HUES48 (cell line): ENCODE data around the gene CCDC15.

Experiments used
- H3K27ac ChIP-seq: one replicate; pipeline ENCODE4 v1.7.0; 2013; ENCODE audit warnings: low read depth, low read length, inconsistent platforms
- H3K27me3 ChIP-seq: 2 replicates; pipeline ENCODE4 v1.6.1; 2013; ENCODE audit warnings: mild to moderate bottlenecking, low read length; ENCODE audit not compliant: control insufficient read depth, insufficient read depth
- H3K36me3 ChIP-seq: 2 replicates; pipeline ENCODE4 v1.6.1; 2013; ENCODE audit warnings: low read length; ENCODE audit not compliant: control insufficient read depth, insufficient read depth
- H3K4me1 ChIP-seq: 2 replicates; pipeline ENCODE4 v1.6.1; 2013; ENCODE audit warnings: mild to moderate bottlenecking, low read length; ENCODE audit not compliant: control insufficient read depth, insufficient read depth
- H3K4me3 ChIP-seq: 2 replicates; pipeline ENCODE4 v1.5.1; 2013; ENCODE audit warnings: mild to moderate bottlenecking, low read depth, low read length
- H3K9ac ChIP-seq: 2 replicates; pipeline ENCODE4 v1.6.1; 2013; ENCODE audit warnings: mild to moderate bottlenecking, low read depth, low read length, moderate library complexity
- H3K9me3 ChIP-seq: 2 replicates; pipeline ENCODE4 v1.6.1; 2013; ENCODE audit warnings: low read length; ENCODE audit not compliant: control insufficient read depth, insufficient read depth

Gene CCDC15

DNA sequence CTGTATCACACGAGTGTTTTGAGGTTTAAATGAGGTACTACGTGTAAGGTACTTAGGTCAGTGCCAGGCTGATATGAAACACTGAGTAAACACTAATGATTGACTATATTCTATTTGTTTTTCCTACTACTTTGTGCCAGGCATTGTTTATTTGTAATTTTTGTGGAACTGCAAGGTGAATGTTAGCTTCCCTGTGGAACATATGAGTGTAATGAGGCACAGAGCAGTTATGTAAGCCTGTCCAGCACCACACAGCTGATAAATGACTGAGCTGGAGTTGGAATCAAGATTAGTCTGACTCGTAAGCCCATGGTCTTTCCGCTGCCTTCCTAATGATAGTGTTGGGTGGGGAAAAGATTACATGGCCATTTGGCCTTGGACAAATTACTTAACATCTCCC is 115.0 kb downstream of the CCDC15 start:
- Histone ChIP-seq H3K36me3 (no peaks in the 10 kb centered on the region), H3K27me3 (peaks cover 19% of the 10 kb centered on the region), H3K9ac (no peak overlapping the region), H3K27ac (no peak overlapping the region), H3K4me1 (no peaks in the 10 kb centered on the region), H3K4me3 (no peak overlapping the region), H3K9me3 (no peaks in the 10 kb centered on the region)

- Histone ChIP-seq H3K4me3 (no peak overlapping the region), H3K36me3 (no peaks in the 10 kb centered on the region), H3K4me1 (no peaks in the 10 kb centered on the region), H3K27me3 (peaks cover 11% of the 10 kb centered on the region), H3K9ac (no peak overlapping the region), H3K9me3 (no peaks in the 10 kb centered on the region), H3K27ac (no peak overlapping the region)
Observed at GRCh38 chr11:125069796-125070195, 115.8 kb downstream of the CCDC15 start.

DNA sequence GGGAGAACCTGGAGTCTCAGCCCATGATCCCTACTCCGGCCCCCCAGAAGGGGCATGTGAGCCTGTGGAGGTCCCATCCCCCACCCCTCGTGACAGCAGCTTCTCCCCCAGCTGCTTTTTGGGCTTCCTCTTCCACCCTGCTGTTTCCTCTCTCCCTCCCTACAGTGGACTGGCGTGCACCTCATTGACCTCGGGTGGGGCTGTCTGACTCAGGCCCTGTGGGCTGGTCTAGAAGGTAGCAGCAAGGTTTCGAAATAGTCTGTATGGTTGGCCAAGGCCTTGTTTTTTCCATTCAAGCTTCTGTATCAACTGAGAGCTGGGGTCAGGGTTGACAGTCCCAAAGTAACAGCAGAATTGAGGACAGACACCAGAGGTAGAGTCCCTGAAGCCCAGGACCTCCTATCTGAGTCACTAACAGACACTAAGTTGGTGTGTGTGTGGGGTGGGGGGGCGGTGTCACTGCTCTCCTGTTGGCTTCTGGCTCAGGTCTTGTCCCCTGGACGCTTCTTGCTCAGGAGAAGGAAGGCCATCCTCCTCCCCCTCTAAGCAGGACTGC is 116.8 kb downstream of the CCDC15 start:
- Histone ChIP-seq H3K27me3 (peaks cover 3% of the 10 kb centered on the region), H3K4me1 (no peaks in the 10 kb centered on the region), H3K4me3 (no peak overlapping the region), H3K9me3 (no peaks in the 10 kb centered on the region), H3K9ac (no peak overlapping the region), H3K27ac (no peak overlapping the region), H3K36me3 (no peaks in the 10 kb centered on the region)

DNA sequence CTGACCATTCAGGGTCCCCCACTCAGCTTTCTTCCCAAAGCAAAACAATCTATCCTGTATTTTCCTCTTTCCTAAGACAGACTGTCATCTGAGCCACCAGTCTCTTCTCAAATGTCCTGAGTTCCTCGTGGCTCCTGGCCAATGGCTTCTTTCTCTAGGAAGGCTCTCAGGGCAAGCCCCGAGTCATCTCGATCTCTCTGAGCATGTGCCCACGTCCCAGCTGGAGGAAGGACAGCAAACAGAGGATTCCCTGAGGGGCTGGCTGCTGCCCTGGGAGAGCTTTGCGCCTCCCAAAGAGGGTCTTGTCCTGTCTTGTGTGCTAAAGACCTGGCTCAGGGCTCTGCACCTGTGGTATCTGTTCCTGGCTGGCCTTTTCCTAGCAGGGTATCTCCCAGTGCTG is 117.4 kb downstream of the CCDC15 start:
- no peaks in the 10 kb centered on the region for H3K4me1 ChIP-seq
- H3K27ac ChIP-seq, result no peak overlapping the region

GRCh38 chr11:125071846-125072217 is 117.8 kb downstream of the CCDC15 start:
- no peaks in the 10 kb centered on the region for H3K27me3 ChIP-seq
- H3K9ac ChIP-seq, result no peak overlapping the region
- H3K36me3 ChIP-seq, result no peaks in the 10 kb centered on the region
- H3K27ac ChIP-seq, result no peak overlapping the region
- H3K4me1 ChIP-seq, result no peaks in the 10 kb centered on the region
- H3K9me3 ChIP-seq, result no peaks in the 10 kb centered on the region
- H3K4me3 ChIP-seq, result no peak overlapping the region

More for the DNA sequence above, 117.4 kb downstream of the CCDC15 start:
- Histone ChIP-seq H3K27me3 (no peaks in the 10 kb centered on the region), H3K9me3 (no peaks in the 10 kb centered on the region), H3K9ac (no peak overlapping the region), H3K4me3 (no peak overlapping the region), H3K36me3 (no peaks in the 10 kb centered on the region)

- no peaks in the 10 kb centered on the region for H3K4me1 ChIP-seq
- no peaks in the 10 kb centered on the region for H3K9me3 ChIP-seq
- no peak overlapping the region for H3K9ac ChIP-seq
- no peak overlapping the region for H3K27ac ChIP-seq
- H3K27me3 ChIP-seq, result no peaks in the 10 kb centered on the region
- H3K36me3 ChIP-seq, result no peaks in the 10 kb centered on the region
- H3K4me3 ChIP-seq, result no peak overlapping the region
Observed at GRCh38 chr11:125072218-125072960, 118.4 kb downstream of the CCDC15 start.

DNA sequence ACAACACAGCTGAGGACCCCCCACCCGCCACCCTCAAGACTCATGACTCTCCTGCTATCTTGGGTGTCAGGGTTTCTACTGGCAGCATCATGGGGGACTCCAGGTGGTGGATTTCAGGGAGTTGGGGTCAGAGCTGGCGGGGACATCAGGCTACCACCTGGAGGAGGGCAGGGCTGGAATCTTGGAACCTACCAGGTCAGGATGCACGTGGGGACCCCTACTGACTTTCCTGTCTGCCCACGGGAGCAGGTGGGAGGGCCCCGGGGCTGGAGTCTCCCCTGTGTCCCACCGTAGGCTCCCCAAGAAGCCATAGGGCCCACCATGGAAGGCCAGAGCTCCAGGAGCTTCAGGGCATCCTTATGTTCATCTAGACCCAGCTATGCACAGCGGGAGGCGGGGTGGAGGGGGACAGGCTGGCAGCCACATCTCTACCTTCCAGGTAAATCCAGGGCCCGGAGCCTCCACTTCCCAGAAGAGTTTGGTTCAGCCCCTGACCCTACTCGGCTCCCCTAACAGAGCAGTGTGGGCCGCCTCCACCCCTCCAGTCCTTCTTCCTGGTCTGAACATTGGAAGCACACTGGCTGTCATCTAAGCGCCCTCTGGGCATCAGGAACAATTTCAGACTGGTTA is 119.1 kb downstream of the CCDC15 start:
- Histone ChIP-seq H3K4me3 (no peak overlapping the region), H3K9me3 (no peaks in the 10 kb centered on the region), H3K27ac (no peak overlapping the region), H3K27me3 (no peaks in the 10 kb centered on the region), H3K9ac (no peak overlapping the region), H3K4me1 (no peaks in the 10 kb centered on the region), H3K36me3 (no peaks in the 10 kb centered on the region)

- Histone ChIP-seq H3K9ac (no peak overlapping the region), H3K27ac (no peak overlapping the region), H3K36me3 (no peaks in the 10 kb centered on the region), H3K9me3 (no peaks in the 10 kb centered on the region), H3K4me3 (no peak overlapping the region), H3K4me1 (no peaks in the 10 kb centered on the region), H3K27me3 (no peaks in the 10 kb centered on the region)
Observed at GRCh38 chr11:125073616-125074483, 119.8 kb downstream of the CCDC15 start.

GRCh38 chr11:125074511-125075241 is 120.7 kb downstream of the CCDC15 start:
- Histone ChIP-seq H3K9ac (no peak overlapping the region), H3K9me3 (no peaks in the 10 kb centered on the region), H3K4me3 (no peak overlapping the region), H3K4me1 (no peaks in the 10 kb centered on the region), H3K27me3 (no peaks in the 10 kb centered on the region), H3K27ac (no peak overlapping the region), H3K36me3 (no peaks in the 10 kb centered on the region)

- Histone ChIP-seq H3K4me3 (no peak overlapping the region), H3K27ac (no peak overlapping the region), H3K36me3 (no peaks in the 10 kb centered on the region), H3K27me3 (no peaks in the 10 kb centered on the region), H3K9me3 (no peaks in the 10 kb centered on the region), H3K4me1 (no peaks in the 10 kb centered on the region), H3K9ac (no peak overlapping the region)
Observed at GRCh38 chr11:125075242-125075625, 121.2 kb downstream of the CCDC15 start.
